ENCODE data around the gene PTTG2. TPM values are rescaled to one million over a fixed set of nuclear protein-coding genes. Genes with fewer than 3 reads are reported as not detected.

PTTG2 gene
- polyA plus RNA-seq, 3 donors from 2014 or later, result not detected

- Mint-ChIP-seq H3K27ac (peak overlapping the region; percentile 0 to 7 (median 4)), H3K9me3 (no peaks in the 10 kb centered on the region), H3K4me3 (peak overlapping the region; percentile 15 to 61 (median 53)), H3K27me3 (ENCODE audit: low read depth in 3 of 3) (peaks cover 0 to 2% (median 0%) of the 10 kb centered on the region in 3 donors), H3K4me1 (peaks cover 47 to 54% of the 10 kb centered on the region in 2 donors), H3K36me3 (peaks cover 0 to 9% (median 5%) of the 10 kb centered on the region in 3 donors)
- no peak for DNase-seq
Observed at GRCh38 chr4:37946503-37947179, 13.6 kb upstream of the PTTG2 start.

- Mint-ChIP-seq H3K36me3 (peaks cover 3 to 24% (median 19%) of the 10 kb centered on the region in 3 donors), H3K4me3 (peak overlapping the region in 4 of 5 donors; percentile 23 to 51 (median 44)), H3K4me1 (peaks cover 45 to 60% of the 10 kb centered on the region in 2 donors), H3K27me3 (ENCODE audit: low read depth in 3 of 3) (peaks cover 0 to 2% (median 0%) of the 10 kb centered on the region in 3 donors), H3K27ac (peak overlapping the region; percentile 3 to 53 (median 16)), H3K9me3 (no peaks in the 10 kb centered on the region)
- DNase-seq, result peak; percentile 10 to 19 (median 17)
Observed at GRCh38 chr4:37948542-37948941, 11.7 kb upstream of the PTTG2 start.

- H3K9me3 Mint-ChIP-seq, result no peaks in the 10 kb centered on the region
- no peak overlapping the region for H3K4me3 Mint-ChIP-seq
- H3K27ac Mint-ChIP-seq, result no peak overlapping the region
- H3K4me1 Mint-ChIP-seq, result peaks cover 43 to 60% of the 10 kb centered on the region in 2 donors
- H3K27me3 Mint-ChIP-seq (ENCODE audit: low read depth in 3 of 3), result peaks cover 0 to 2% (median 0%) of the 10 kb centered on the region in 3 donors
- no peak for DNase-seq
- H3K36me3 Mint-ChIP-seq, result peaks cover 3 to 26% (median 21%) of the 10 kb centered on the region in 3 donors
Observed at GRCh38 chr4:37949636-37950426, 10.4 kb upstream of the PTTG2 start.

GRCh38 chr4:37951461-37952352, 8.5 kb upstream of the PTTG2 start:
- Mint-ChIP-seq H3K4me3 (no peak overlapping the region), H3K27me3 (ENCODE audit: low read depth in 3 of 3) (peaks cover 0 to 2% (median 0%) of the 10 kb centered on the region in 3 donors), H3K36me3 (peaks cover 3 to 26% (median 21%) of the 10 kb centered on the region in 3 donors), H3K27ac (no peak overlapping the region), H3K4me1 (peaks cover 28 to 48% of the 10 kb centered on the region in 2 donors), H3K9me3 (no peaks in the 10 kb centered on the region)
- DNase-seq, result no peak

GRCh38 chr4:37953156-37953555, 7.0 kb upstream of the PTTG2 start:
- H3K4me3 Mint-ChIP-seq, result no peak overlapping the region
- DNase-seq, result no peak
- H3K36me3 Mint-ChIP-seq, result peaks cover 3 to 26% (median 21%) of the 10 kb centered on the region in 3 donors
- H3K4me1 Mint-ChIP-seq, result peaks cover 18 to 34% of the 10 kb centered on the region in 2 donors
- H3K9me3 Mint-ChIP-seq, result no peaks in the 10 kb centered on the region
- no peak overlapping the region for H3K27ac Mint-ChIP-seq
- peaks cover 0 to 2% (median 0%) of the 10 kb centered on the region in 3 donors for H3K27me3 Mint-ChIP-seq (ENCODE audit: low read depth in 3 of 3)

GRCh38 chr4:37953620-37954293, 6.4 kb upstream of the PTTG2 start:
- Mint-ChIP-seq H3K4me3 (no peak overlapping the region), H3K36me3 (peaks cover 3 to 26% (median 21%) of the 10 kb centered on the region in 3 donors), H3K27ac (no peak overlapping the region), H3K4me1 (peaks cover 12 to 28% of the 10 kb centered on the region in 2 donors), H3K9me3 (no peaks in the 10 kb centered on the region), H3K27me3 (ENCODE audit: low read depth in 3 of 3) (peaks cover 0 to 2% (median 0%) of the 10 kb centered on the region in 3 donors)
- no peak for DNase-seq

GRCh38 chr4:37956941-37957340, 3.3 kb upstream of the PTTG2 start:
- DNase-seq, result no peak
- Mint-ChIP-seq H3K4me1 (peaks cover 0 to 4% of the 10 kb centered on the region in 2 donors), H3K27ac (no peak overlapping the region), H3K36me3 (peaks cover 3 to 18% (median 14%) of the 10 kb centered on the region in 3 donors), H3K4me3 (no peak overlapping the region), H3K9me3 (no peaks in the 10 kb centered on the region), H3K27me3 (ENCODE audit: low read depth in 3 of 3) (no peaks in the 10 kb centered on the region)

- no peak overlapping the region for H3K27ac Mint-ChIP-seq
- H3K27me3 Mint-ChIP-seq (ENCODE audit: low read depth in 3 of 3), result no peaks in the 10 kb centered on the region
- no peaks in the 10 kb centered on the region for H3K36me3 Mint-ChIP-seq
- no peak overlapping the region for H3K4me3 Mint-ChIP-seq
- H3K4me1 Mint-ChIP-seq, result peaks cover 3 to 5% of the 10 kb centered on the region in 2 donors
- H3K9me3 Mint-ChIP-seq, result no peaks in the 10 kb centered on the region
- no peak for DNase-seq
Observed at GRCh38 chr4:37958932-37959331, 1.3 kb upstream of the PTTG2 start.

- H3K36me3 Mint-ChIP-seq, result no peaks in the 10 kb centered on the region
- H3K4me1 Mint-ChIP-seq, result peaks cover 10 to 19% of the 10 kb centered on the region in 2 donors
- H3K4me3 Mint-ChIP-seq, result no peak overlapping the region
- peaks cover 0 to 2% (median 0%) of the 10 kb centered on the region in 3 donors for H3K27me3 Mint-ChIP-seq (ENCODE audit: low read depth in 3 of 3)
- peak overlapping the region in 2 of 6 donors; percentile 4 to 25 for H3K27ac Mint-ChIP-seq
- no peaks in the 10 kb centered on the region for H3K9me3 Mint-ChIP-seq
- no peak for DNase-seq
Observed at GRCh38 chr4:37960679-37961450, 667 bp downstream of the PTTG2 start.

- H3K9me3 Mint-ChIP-seq, result no peaks in the 10 kb centered on the region
- no peaks in the 10 kb centered on the region for H3K36me3 Mint-ChIP-seq
- no peak for DNase-seq
- H3K4me3 Mint-ChIP-seq, result no peak overlapping the region
- H3K27me3 Mint-ChIP-seq (ENCODE audit: low read depth in 3 of 3), result peaks cover 0 to 2% (median 0%) of the 10 kb centered on the region in 3 donors
- no peak overlapping the region for H3K27ac Mint-ChIP-seq
- H3K4me1 Mint-ChIP-seq, result peaks cover 12 to 19% of the 10 kb centered on the region in 2 donors
Observed at GRCh38 chr4:37964734-37965457, 4.7 kb downstream of the PTTG2 start.

- H3K4me3 Mint-ChIP-seq, result no peak overlapping the region
- no peak overlapping the region for H3K27ac Mint-ChIP-seq
- H3K4me1 Mint-ChIP-seq, result peaks cover 16 to 28% of the 10 kb centered on the region in 2 donors
- H3K27me3 Mint-ChIP-seq (ENCODE audit: low read depth in 3 of 3), result peaks cover 0 to 2% (median 0%) of the 10 kb centered on the region in 3 donors
- H3K36me3 Mint-ChIP-seq, result no peaks in the 10 kb centered on the region
- no peak for DNase-seq
- no peaks in the 10 kb centered on the region for H3K9me3 Mint-ChIP-seq
Observed at GRCh38 chr4:37966044-37966443, 5.8 kb downstream of the PTTG2 start.

GRCh38 chr4:37967736-37968135, 7.5 kb downstream of the PTTG2 start:
- no peak for DNase-seq
- Mint-ChIP-seq H3K9me3 (no peaks in the 10 kb centered on the region), H3K4me1 (peaks cover 16 to 29% of the 10 kb centered on the region in 2 donors), H3K27me3 (ENCODE audit: low read depth in 3 of 3) (peaks cover 0 to 2% (median 0%) of the 10 kb centered on the region in 3 donors), H3K27ac (peak overlapping the region in 1 of 6 donors; percentile 31), H3K36me3 (no peaks in the 10 kb centered on the region), H3K4me3 (no peak overlapping the region)
